ENCODE measurements around the gene FHOD3. TPM values are rescaled to one million over a fixed set of nuclear protein-coding genes. Genes with fewer than 3 reads are reported as not detected.

The FHOD3 gene
- total and polyA plus RNA-seq, 2 donors (not counting 1 experiment from before 2014, with no cell fraction given), result not detected

GRCh38 chr18:36459203-36459602 lies 161.7 kb downstream of the FHOD3 start:
- ChIA-PET CTCF (no interaction called here), POLR2A (no interaction called here)
- WGBS (ENCODE audit: insufficient coverage), result 88% methylated on average over 1 of the region's 4 CpGs
- H4K20me1 ChIP-seq (ENCODE audit: control insufficient read depth, insufficient read depth, low read length, poor library complexity, severe bottlenecking), result no peaks in the 10 kb centered on the region
- no peak overlapping the region for H3K4me3 Mint-ChIP-seq
- no peak for ATAC-seq (ENCODE audit: low read depth)
- no peaks in the 10 kb centered on the region for H3K9me3 Mint-ChIP-seq (ENCODE audit: insufficient read depth)
- H3K9ac ChIP-seq (ENCODE audit: low read length), result no peak overlapping the region
- no peak overlapping the region for H3K4me2 ChIP-seq (replicated peaks; ENCODE audit: low read depth, low read length, poor library complexity, severe bottlenecking)
- no peak overlapping the region for H3K4me3 ChIP-seq (ENCODE audit: control extremely low read depth in 1 of 5, extremely low read depth in 1 of 5, insufficient read depth in 1 of 5, low read depth in 2 of 5, low read length in 4 of 5)
- H3K4me1 ChIP-seq (ENCODE audit: control insufficient read depth in 2 of 2, insufficient read depth in 2 of 2, low read length in 2 of 2), result no peaks in the 10 kb centered on the region
- no peak overlapping the region for H3K27ac Mint-ChIP-seq
- H3K9me3 ChIP-seq (ENCODE audit: control extremely low read depth in 1 of 3, control insufficient read depth in 2 of 3, insufficient read depth in 1 of 3, low read length in 2 of 3), result no peaks in the 10 kb centered on the region
- TF ChIP-seq EZH2 (IDR thresholded peaks at IDR 0.05; ENCODE audit: borderline replicate concordance, insufficient read depth, low read depth, low read length, poor library complexity, severe bottlenecking) (no peak), CTCF (IDR thresholded peaks at IDR 0.05) (no peak)
- H3K27ac ChIP-seq (ENCODE audit: low read length in 2 of 2), result no peak overlapping the region
- H3K36me3 ChIP-seq (replicated peaks in 1 of 2; ENCODE audit: control extremely low read depth in 1 of 2, control insufficient read depth in 1 of 2, extremely low read depth in 1 of 2, insufficient read depth in 2 of 2, low read length in 1 of 2), result no peaks in the 10 kb centered on the region
- no peak overlapping the region for H2AFZ ChIP-seq (ENCODE audit: insufficient read depth, low read depth, low read length, poor library complexity, severe bottlenecking)
- no peak for DNase-seq
- H3K27me3 ChIP-seq (replicated peaks in 1 of 4; ENCODE audit: control extremely low read depth in 1 of 4, control insufficient read depth in 3 of 4, insufficient read depth in 4 of 4, low read length in 3 of 4), result no peaks in the 10 kb centered on the region
- no peaks in the 10 kb centered on the region for H3K4me1 Mint-ChIP-seq
- H3K79me2 ChIP-seq (ENCODE audit: control insufficient read depth, insufficient read depth, low read length), result no peaks in the 10 kb centered on the region
- no peaks in the 10 kb centered on the region for H3K27me3 Mint-ChIP-seq
- intact Hi-C loops (cut with micrococcal nuclease), result no loop called here

GRCh38 chr18:36459786-36460185 lies 162.3 kb downstream of the FHOD3 start:
- TF ChIP-seq CTCF (IDR thresholded peaks at IDR 0.05) (no peak), EZH2 (IDR thresholded peaks at IDR 0.05; ENCODE audit: borderline replicate concordance, insufficient read depth, low read depth, low read length, poor library complexity, severe bottlenecking) (no peak)
- no peak for ATAC-seq (ENCODE audit: low read depth)
- Histone ChIP-seq H3K4me1 (ENCODE audit: control insufficient read depth in 2 of 2, insufficient read depth in 2 of 2, low read length in 2 of 2) (no peaks in the 10 kb centered on the region), H3K79me2 (ENCODE audit: control insufficient read depth, insufficient read depth, low read length) (no peaks in the 10 kb centered on the region), H4K20me1 (ENCODE audit: control insufficient read depth, insufficient read depth, low read length, poor library complexity, severe bottlenecking) (no peaks in the 10 kb centered on the region), H3K4me2 (replicated peaks; ENCODE audit: low read depth, low read length, poor library complexity, severe bottlenecking) (no peak overlapping the region), H3K9ac (ENCODE audit: low read length) (no peak overlapping the region), H2AFZ (ENCODE audit: insufficient read depth, low read depth, low read length, poor library complexity, severe bottlenecking) (no peak overlapping the region), H3K4me3 (ENCODE audit: control extremely low read depth in 1 of 5, extremely low read depth in 1 of 5, insufficient read depth in 1 of 5, low read depth in 2 of 5, low read length in 4 of 5) (no peak overlapping the region), H3K9me3 (ENCODE audit: control extremely low read depth in 1 of 3, control insufficient read depth in 2 of 3, insufficient read depth in 1 of 3, low read length in 2 of 3) (no peaks in the 10 kb centered on the region), H3K36me3 (replicated peaks in 1 of 2; ENCODE audit: control extremely low read depth in 1 of 2, control insufficient read depth in 1 of 2, extremely low read depth in 1 of 2, insufficient read depth in 2 of 2, low read length in 1 of 2) (no peaks in the 10 kb centered on the region), H3K27me3 (replicated peaks in 1 of 4; ENCODE audit: control extremely low read depth in 1 of 4, control insufficient read depth in 3 of 4, insufficient read depth in 4 of 4, low read length in 3 of 4) (no peaks in the 10 kb centered on the region), H3K27ac (ENCODE audit: low read length in 2 of 2) (no peak overlapping the region)
- H3K4me3 Mint-ChIP-seq, result no peak overlapping the region
- H3K9me3 Mint-ChIP-seq (ENCODE audit: insufficient read depth), result no peaks in the 10 kb centered on the region
- POLR2A ChIA-PET, result no interaction called here
- no peak for DNase-seq
- peaks cover 5% of the 10 kb centered on the region for H3K27me3 Mint-ChIP-seq
- CTCF ChIA-PET, result no interaction called here
- intact Hi-C loops (cut with micrococcal nuclease), result no loop called here
- no peak overlapping the region for H3K27ac Mint-ChIP-seq
- H3K4me1 Mint-ChIP-seq, result no peaks in the 10 kb centered on the region
- whole genome bisulfite sequencing (ENCODE audit: insufficient coverage), result 100% methylated on average over 1 of the region's 3 CpGs

Data from B cell (primary cell).